ENCODE data around the gene LSM14B.

DNA sequence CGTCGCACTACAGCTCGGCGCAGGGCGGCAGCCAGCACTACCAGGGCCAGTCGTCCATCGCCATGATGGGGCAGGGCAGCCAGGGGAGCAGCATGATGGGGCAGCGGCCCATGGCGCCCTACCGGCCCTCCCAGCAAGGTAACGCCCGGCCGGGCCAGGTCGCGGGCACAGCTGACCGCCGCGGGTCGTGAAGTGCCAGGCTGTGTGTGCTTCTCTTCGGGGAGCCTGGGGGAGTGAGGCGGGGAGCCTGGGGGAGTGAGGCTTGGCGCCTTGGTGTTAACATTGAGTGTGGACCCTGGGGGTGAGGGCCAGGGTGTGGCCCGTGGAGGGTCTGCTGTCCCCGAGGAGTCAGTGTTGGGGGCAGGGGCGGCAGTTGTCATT lies 41.2 kb downstream of the LSM14B start:
- TF ChIP-seq, protein P1, sequence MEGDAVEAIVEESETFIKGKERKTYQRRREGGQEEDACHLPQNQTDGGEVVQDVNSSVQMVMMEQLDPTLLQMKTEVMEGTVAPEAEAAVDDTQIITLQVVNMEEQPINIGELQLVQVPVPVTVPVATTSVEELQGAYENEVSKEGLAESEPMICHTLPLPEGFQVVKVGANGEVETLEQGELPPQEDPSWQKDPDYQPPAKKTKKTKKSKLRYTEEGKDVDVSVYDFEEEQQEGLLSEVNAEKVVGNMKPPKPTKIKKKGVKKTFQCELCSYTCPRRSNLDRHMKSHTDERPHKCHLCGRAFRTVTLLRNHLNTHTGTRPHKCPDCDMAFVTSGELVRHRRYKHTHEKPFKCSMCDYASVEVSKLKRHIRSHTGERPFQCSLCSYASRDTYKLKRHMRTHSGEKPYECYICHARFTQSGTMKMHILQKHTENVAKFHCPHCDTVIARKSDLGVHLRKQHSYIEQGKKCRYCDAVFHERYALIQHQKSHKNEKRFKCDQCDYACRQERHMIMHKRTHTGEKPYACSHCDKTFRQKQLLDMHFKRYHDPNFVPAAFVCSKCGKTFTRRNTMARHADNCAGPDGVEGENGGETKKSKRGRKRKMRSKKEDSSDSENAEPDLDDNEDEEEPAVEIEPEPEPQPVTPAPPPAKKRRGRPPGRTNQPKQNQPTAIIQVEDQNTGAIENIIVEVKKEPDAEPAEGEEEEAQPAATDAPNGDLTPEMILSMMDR (IDR thresholded peaks at IDR 0.05), result no peak
- no peak for TF ChIP-seq POLR2A (IDR thresholded peaks at IDR 0.05)

Measured in testis (tissue), 2 donors.